HEK293 (cell line): ENCODE data around the gene IL3RA.

Source experiments
- BCL11A ChIP-seq: fragments of 450-650 bp; formaldehyde crosslinking; IDR thresholded peaks from 2 replicates; pipeline ENCODE4 v1.5.1; 2016; ENCODE audit warnings: low read depth, missing biosample characterization, missing genetic modification characterization
- KLF1 ChIP-seq: fragments of 450-650 bp; formaldehyde crosslinking; IDR thresholded peaks from 2 replicates; pipeline ENCODE4 v1.5.1; 2016; ENCODE audit warnings: missing biosample characterization, missing genetic modification characterization
- KLF8 ChIP-seq: fragments of 450-650 bp; formaldehyde crosslinking; IDR thresholded peaks from 2 replicates; pipeline ENCODE4 v1.5.1; 2016; ENCODE audit warnings: missing biosample characterization, missing genetic modification characterization
- RBAK ChIP-seq: fragments of 450-650 bp; formaldehyde crosslinking; IDR thresholded peaks from 2 replicates; pipeline ENCODE4 v1.5.1; 2016; ENCODE audit warnings: missing biosample characterization, missing genetic modification characterization
- SP2 ChIP-seq: fragments of 450-650 bp; formaldehyde crosslinking; IDR thresholded peaks from 2 replicates; pipeline ENCODE4 v1.5.1; 2016; ENCODE audit warnings: missing biosample characterization, missing genetic modification characterization
- ZNF175 ChIP-seq: fragments of 450-650 bp; formaldehyde crosslinking; IDR thresholded peaks from 2 replicates; pipeline ENCODE4 v1.5.1; 2016; ENCODE audit warnings: missing biosample characterization, missing genetic modification characterization
- ZNF274 ChIP-seq, 2 experiments: fragments of 200-500 bp in 1 of 2; fragments of 450-650 bp in 1 of 2; sonication (Bioruptor generic) in 1 of 2; formaldehyde crosslinking in 1 of 2; IDR thresholded peaks; 2 replicates each; pipeline versions ENCODE4 v1.5.1 to v1.6.1; 2014 to 2016; ENCODE audit warnings: borderline replicate concordance in 1 of 2, inconsistent platforms in 1 of 2, low read length in 1 of 2, missing biosample characterization in 1 of 2, missing genetic modification characterization in 1 of 2
- ZNF292 ChIP-seq: fragments of 450-650 bp; formaldehyde crosslinking; IDR thresholded peaks from 2 replicates; pipeline ENCODE4 v1.5.1; 2016; ENCODE audit warnings: low read depth, missing biosample characterization, missing genetic modification characterization, borderline replicate concordance
- ZNF350 ChIP-seq: fragments of 450-650 bp; formaldehyde crosslinking; IDR thresholded peaks from 2 replicates; pipeline ENCODE4 v1.5.0; 2017; ENCODE audit warnings: missing biosample characterization, mild to moderate bottlenecking, missing genetic modification characterization
- ZNF561 ChIP-seq: fragments of 450-650 bp; IDR thresholded peaks from 2 replicates; pipeline ENCODE4 v1.5.1; 2018; ENCODE audit warnings: missing biosample characterization, missing genetic modification characterization, borderline replicate concordance
- ZNF677 ChIP-seq: fragments of 450-650 bp; IDR thresholded peaks from 2 replicates; pipeline ENCODE4 v1.5.0; 2018; ENCODE audit warnings: missing biosample characterization, mild to moderate bottlenecking, missing genetic modification characterization, moderate library complexity
- TF ChIP-seq, protein P1 (sequence below): fragments of 450-650 bp; formaldehyde crosslinking; IDR thresholded peaks from 2 replicates; pipeline ENCODE4 v1.5.1; 2016; ENCODE audit warnings: missing biosample characterization, missing genetic modification characterization
- TF ChIP-seq, protein P2 (sequence below): fragments of 450-650 bp; formaldehyde crosslinking; conservative IDR thresholded peaks from 2 replicates; pipeline ENCODE4 v1.5.1; 2016; ENCODE audit warnings: low read depth, missing biosample characterization, missing genetic modification characterization
- TF ChIP-seq, protein P3 (sequence below): fragments of 450-650 bp; formaldehyde crosslinking; IDR thresholded peaks from 2 replicates; pipeline ENCODE4 v1.5.1; 2016; ENCODE audit warnings: missing biosample characterization, missing genetic modification characterization

DNA sequence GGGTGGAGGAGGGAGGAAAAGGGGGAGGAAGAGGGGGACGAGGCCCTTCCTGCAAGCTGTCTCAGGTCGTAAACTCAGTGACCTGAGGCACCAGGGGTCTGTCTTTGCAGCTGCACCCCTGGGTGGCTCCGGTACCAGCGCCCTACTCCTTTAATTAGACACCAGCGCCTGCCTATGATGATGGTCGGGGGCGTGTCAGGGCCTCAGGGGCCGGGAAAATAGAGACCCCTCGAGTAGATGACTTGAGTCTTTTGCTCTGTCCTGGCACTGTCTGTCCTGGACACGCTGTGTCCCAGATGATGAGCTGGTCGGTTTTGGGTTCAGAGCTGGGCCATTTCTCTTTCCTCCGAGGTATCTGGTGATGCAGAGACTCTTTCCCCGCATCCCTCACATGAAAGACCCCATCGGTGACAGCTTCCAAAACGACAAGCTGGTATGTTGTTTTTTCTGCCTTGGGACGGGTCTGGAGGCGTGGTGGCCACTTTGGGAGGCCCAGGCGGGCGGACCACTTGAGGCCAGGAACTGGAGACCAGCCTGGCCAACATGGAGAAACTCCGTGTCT is 44.2 kb downstream of the IL3RA start:
- TF ChIP-seq, protein P1, sequence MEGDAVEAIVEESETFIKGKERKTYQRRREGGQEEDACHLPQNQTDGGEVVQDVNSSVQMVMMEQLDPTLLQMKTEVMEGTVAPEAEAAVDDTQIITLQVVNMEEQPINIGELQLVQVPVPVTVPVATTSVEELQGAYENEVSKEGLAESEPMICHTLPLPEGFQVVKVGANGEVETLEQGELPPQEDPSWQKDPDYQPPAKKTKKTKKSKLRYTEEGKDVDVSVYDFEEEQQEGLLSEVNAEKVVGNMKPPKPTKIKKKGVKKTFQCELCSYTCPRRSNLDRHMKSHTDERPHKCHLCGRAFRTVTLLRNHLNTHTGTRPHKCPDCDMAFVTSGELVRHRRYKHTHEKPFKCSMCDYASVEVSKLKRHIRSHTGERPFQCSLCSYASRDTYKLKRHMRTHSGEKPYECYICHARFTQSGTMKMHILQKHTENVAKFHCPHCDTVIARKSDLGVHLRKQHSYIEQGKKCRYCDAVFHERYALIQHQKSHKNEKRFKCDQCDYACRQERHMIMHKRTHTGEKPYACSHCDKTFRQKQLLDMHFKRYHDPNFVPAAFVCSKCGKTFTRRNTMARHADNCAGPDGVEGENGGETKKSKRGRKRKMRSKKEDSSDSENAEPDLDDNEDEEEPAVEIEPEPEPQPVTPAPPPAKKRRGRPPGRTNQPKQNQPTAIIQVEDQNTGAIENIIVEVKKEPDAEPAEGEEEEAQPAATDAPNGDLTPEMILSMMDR (tag by site-specific recombination): no peak
- TF ChIP-seq BCL11A (tag by site-specific recombination): no peak
- TF ChIP-seq ZNF274 (IDR thresholded peaks at IDR 0.05; ENCODE audit: low read length): no peak
- TF ChIP-seq ZNF274 (tag by site-specific recombination; IDR thresholded peaks at IDR 0.05; ENCODE audit: borderline replicate concordance): no peak
- TF ChIP-seq ZNF292 (tag by site-specific recombination): no peak
- no peak for TF ChIP-seq RBAK (tag by site-specific recombination)
- TF ChIP-seq, protein P2, sequence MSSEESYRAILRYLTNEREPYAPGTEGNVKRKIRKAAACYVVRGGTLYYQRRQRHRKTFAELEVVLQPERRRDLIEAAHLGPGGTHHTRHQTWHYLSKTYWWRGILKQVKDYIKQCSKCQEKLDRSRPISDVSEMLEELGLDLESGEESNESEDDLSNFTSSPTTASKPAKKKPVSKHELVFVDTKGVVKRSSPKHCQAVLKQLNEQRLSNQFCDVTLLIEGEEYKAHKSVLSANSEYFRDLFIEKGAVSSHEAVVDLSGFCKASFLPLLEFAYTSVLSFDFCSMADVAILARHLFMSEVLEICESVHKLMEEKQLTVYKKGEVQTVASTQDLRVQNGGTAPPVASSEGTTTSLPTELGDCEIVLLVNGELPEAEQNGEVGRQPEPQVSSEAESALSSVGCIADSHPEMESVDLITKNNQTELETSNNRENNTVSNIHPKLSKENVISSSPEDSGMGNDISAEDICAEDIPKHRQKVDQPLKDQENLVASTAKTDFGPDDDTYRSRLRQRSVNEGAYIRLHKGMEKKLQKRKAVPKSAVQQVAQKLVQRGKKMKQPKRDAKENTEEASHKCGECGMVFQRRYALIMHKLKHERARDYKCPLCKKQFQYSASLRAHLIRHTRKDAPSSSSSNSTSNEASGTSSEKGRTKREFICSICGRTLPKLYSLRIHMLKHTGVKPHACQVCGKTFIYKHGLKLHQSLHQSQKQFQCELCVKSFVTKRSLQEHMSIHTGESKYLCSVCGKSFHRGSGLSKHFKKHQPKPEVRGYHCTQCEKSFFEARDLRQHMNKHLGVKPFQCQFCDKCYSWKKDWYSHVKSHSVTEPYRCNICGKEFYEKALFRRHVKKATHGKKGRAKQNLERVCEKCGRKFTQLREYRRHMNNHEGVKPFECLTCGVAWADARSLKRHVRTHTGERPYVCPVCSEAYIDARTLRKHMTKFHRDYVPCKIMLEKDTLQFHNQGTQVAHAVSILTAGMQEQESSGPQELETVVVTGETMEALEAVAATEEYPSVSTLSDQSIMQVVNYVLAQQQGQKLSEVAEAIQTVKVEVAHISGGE: no peak
- no peak for TF ChIP-seq KLF1 (tag by site-specific recombination)
- no peak for TF ChIP-seq KLF8
- TF ChIP-seq ZNF175 (tag by site-specific recombination): no peak
- no peak for TF ChIP-seq ZNF677 (tag by site-specific recombination)
- TF ChIP-seq ZNF350: no peak
- TF ChIP-seq, protein P3, sequence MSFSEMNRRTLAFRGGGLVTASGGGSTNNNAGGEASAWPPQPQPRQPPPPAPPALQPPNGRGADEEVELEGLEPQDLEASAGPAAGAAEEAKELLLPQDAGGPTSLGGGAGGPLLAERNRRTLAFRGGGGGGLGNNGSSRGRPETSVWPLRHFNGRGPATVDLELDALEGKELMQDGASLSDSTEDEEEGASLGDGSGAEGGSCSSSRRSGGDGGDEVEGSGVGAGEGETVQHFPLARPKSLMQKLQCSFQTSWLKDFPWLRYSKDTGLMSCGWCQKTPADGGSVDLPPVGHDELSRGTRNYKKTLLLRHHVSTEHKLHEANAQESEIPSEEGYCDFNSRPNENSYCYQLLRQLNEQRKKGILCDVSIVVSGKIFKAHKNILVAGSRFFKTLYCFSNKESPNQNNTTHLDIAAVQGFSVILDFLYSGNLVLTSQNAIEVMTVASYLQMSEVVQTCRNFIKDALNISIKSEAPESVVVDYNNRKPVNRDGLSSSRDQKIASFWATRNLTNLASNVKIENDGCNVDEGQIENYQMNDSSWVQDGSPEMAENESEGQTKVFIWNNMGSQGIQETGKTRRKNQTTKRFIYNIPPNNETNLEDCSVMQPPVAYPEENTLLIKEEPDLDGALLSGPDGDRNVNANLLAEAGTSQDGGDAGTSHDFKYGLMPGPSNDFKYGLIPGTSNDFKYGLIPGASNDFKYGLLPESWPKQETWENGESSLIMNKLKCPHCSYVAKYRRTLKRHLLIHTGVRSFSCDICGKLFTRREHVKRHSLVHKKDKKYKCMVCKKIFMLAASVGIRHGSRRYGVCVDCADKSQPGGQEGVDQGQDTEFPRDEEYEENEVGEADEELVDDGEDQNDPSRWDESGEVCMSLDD (tag by site-specific recombination): no peak
- no peak for TF ChIP-seq SP2
- no peak for TF ChIP-seq ZNF561 (tag by site-specific recombination)
